Measurements from ENCODE around the gene CHRNE.

- TF ChIP-seq CTCF (optimal IDR thresholded peaks at IDR 0.05 in 1 of 3, IDR thresholded peaks at IDR 0.05 in 1 of 3, conservative IDR thresholded peaks at IDR 0.05 in 1 of 3; ENCODE audit: extremely low read depth in 1 of 3, insufficient read depth in 2 of 3, low read length in 3 of 3) (no peak), EZH2 (IDR thresholded peaks at IDR 0.05; ENCODE audit: low read length) (no peak)
Observed at GRCh38 chr17:4858882-4859260, 44.0 kb downstream of the CHRNE start.

All from keratinocyte (primary cell).